Neuron (in vitro differentiated cells): ENCODE measurements around the gene ISX.
"Not testable (repeated sequence)": the region's sequence is repeated elsewhere in the genome, so short reads cannot be mapped to it uniquely, and the experiment has no call there.

Experiments
- H2AFZ ChIP-seq: one replicate; pipeline ENCODE4 v1.6.1; 2013; ENCODE audit warnings: low read depth, mild to moderate bottlenecking, inconsistent platforms, low read length, moderate library complexity
- H3K27me3 ChIP-seq: one replicate; pipeline ENCODE4 v1.6.1; 2013; ENCODE audit warnings: low read length; ENCODE audit not compliant: insufficient read depth
- H3K36me3 ChIP-seq: one replicate; pipeline ENCODE4 v1.6.1; 2013; ENCODE audit warnings: low read length; ENCODE audit not compliant: insufficient read depth
- H3K4me1 ChIP-seq: one replicate; pipeline ENCODE4 v1.6.1; 2013; ENCODE audit warnings: low read length; ENCODE audit not compliant: insufficient read depth
- H3K4me3 ChIP-seq: 2 replicates; pipeline ENCODE4 v1.5.1; 2013; ENCODE audit warnings: mild to moderate bottlenecking, low read length, moderate library complexity
- H3K9me3 ChIP-seq: one replicate; pipeline ENCODE4 v1.6.1; 2013; ENCODE audit warnings: low read length

The ISX gene

DNA sequence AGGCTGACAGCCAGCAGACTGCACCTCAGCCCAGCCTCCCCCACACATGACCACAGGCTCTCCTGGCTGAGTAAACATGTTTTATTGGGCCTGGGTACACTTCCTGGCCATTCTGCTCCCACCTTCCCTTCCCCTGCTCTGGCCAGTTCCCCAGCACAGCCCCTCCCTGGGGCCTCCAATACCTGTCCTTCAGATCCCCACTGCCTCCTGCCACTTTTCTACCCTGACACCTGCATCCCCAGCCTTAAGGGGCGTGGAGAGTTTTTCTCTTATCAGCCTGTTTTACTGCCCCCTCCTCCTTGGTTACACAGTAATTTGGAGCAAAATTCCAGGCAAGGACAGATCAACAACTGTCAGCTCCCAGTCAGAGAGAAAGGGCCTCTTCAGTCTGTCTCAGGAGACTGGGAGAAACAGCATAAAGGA is at the start of gene ISX:
Gene ISX, plus strand, starts transcription at position 363 of the 423 bp plus-strand sequence. CDS start 930 bp downstream, outside the sequence.
- Histone ChIP-seq H3K27me3 (peaks cover 9% of the 10 kb centered on the region), H3K4me3 (no peak within 1 kb of the TSS), H3K36me3 (no peaks in the 10 kb centered on the region), H3K9me3 (no peaks in the 10 kb centered on the region), H3K4me1 (no peaks in the 10 kb centered on the region), H2AFZ (no peak within 1 kb of the TSS)

DNA sequence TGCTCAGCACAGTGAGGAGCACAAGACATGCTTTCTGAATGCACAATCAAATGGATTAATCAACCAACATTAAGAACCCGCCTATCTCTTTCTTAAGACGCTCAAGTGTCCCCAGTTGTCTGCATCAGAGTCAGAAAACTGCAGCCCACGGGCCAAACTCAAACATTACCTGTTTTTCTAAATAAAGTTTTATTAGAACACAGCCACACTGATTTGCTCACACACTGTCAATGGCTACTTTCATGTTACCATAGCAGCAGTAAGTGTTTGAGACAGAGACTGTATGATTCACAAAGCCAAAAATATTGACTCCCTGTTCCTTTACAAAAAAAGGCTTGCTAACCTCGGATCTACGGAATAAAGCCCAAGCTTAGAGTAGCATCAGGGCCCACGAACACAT is 49.0 kb upstream of the ISX start:
- no peak overlapping the region for H2AFZ ChIP-seq
- H3K9me3 ChIP-seq = no peaks in the 10 kb centered on the region
- H3K4me1 ChIP-seq = no peaks in the 10 kb centered on the region
- no peaks in the 10 kb centered on the region for H3K27me3 ChIP-seq
- no peak overlapping the region for H3K4me3 ChIP-seq
- H3K36me3 ChIP-seq = no peaks in the 10 kb centered on the region

DNA sequence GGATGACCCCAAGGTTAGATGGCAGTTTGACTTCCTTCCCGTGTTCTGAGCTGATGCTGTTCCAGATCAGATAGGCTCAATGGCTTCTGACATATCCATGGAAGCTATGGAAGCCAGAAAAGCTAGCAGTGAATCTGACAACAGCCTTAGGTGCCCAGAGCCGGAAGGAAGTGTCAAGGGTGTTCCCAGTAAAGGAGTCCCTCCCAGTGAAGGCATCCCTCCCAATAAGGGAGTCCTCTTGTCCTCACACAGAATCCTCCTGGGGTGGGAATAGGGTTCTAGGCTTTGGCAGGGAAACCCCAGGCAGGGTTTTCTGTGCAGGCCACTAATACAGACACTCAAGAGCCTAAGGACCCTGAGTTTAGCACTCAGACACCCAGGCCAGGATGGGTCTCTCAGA is 47.0 kb upstream of the ISX start:
- Histone ChIP-seq H3K27me3 (no peaks in the 10 kb centered on the region), H3K4me1 (no peaks in the 10 kb centered on the region), H3K4me3 (no peak overlapping the region), H3K9me3 (no peaks in the 10 kb centered on the region), H2AFZ (no peak overlapping the region), H3K36me3 (no peaks in the 10 kb centered on the region)

DNA sequence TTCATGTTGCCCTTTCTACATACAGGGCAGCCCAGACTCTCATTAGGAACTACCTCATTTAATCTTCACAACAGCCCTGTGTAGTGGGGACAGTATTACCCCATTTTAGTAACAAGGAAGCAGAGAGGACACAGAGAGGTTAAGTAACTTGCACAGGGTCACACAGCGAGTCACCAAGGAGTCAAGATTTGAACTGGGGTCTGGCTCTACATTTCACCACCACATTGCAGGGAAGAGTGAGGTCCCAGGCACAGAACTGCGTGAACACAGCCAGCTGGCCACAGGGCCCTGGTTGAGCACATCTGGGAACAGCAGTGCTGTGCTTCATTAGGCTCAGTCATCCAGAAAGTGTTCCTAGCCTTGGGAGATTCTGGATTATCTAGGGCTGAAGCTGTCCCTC is 45.4 kb upstream of the ISX start:
- Histone ChIP-seq H3K4me1 (no peaks in the 10 kb centered on the region), H3K27me3 (no peaks in the 10 kb centered on the region), H3K36me3 (no peaks in the 10 kb centered on the region), H2AFZ (no peak overlapping the region), H3K4me3 (no peak overlapping the region), H3K9me3 (no peaks in the 10 kb centered on the region)

DNA sequence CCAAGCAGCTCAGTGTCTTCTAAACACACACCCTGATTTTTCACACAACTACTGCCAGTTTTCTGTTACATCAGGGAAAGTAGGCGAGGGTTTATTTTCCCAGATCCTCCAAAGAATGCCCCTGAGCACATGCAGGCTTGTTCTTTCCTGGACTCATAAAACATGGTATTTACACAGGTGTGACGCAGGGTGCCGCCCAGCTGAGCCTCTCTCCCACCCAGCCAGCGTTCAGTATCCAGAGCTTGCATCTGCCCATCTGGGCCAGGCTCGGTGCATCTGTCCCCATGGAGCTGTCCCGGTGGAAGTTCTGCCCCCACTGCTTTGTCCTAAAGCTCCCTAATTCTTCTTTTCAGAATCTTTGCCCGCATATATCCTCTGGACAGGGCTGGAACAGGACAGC is 44.8 kb upstream of the ISX start:
- H3K4me1 ChIP-seq = no peaks in the 10 kb centered on the region
- H3K9me3 ChIP-seq = no peaks in the 10 kb centered on the region
- H2AFZ ChIP-seq = no peak overlapping the region
- no peaks in the 10 kb centered on the region for H3K27me3 ChIP-seq
- no peak overlapping the region for H3K4me3 ChIP-seq
- H3K36me3 ChIP-seq = no peaks in the 10 kb centered on the region

DNA sequence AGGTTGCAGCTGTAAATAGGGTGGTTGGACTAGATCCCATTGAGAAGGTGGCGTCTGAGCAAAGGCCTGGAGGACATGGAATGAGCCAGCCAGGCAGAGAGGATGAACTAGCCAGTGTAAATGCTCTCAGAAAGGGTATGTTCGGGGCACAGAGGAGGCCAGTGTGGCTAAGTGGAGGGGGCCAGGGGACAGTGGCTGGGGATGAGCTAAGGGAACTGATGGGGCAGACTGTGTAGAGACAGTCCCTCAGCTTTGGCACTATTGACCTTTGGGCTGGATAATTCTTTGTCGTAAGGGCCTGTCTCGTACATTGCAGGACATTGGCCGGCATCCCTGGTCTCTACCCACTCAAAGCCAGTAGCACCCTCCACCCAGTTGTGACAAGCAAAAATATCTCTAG is 43.7 kb upstream of the ISX start:
- Histone ChIP-seq H3K4me1 (no peaks in the 10 kb centered on the region), H3K27me3 (no peaks in the 10 kb centered on the region), H3K4me3 (no peak overlapping the region), H2AFZ (no peak overlapping the region), H3K9me3 (no peaks in the 10 kb centered on the region), H3K36me3 (no peaks in the 10 kb centered on the region)

DNA sequence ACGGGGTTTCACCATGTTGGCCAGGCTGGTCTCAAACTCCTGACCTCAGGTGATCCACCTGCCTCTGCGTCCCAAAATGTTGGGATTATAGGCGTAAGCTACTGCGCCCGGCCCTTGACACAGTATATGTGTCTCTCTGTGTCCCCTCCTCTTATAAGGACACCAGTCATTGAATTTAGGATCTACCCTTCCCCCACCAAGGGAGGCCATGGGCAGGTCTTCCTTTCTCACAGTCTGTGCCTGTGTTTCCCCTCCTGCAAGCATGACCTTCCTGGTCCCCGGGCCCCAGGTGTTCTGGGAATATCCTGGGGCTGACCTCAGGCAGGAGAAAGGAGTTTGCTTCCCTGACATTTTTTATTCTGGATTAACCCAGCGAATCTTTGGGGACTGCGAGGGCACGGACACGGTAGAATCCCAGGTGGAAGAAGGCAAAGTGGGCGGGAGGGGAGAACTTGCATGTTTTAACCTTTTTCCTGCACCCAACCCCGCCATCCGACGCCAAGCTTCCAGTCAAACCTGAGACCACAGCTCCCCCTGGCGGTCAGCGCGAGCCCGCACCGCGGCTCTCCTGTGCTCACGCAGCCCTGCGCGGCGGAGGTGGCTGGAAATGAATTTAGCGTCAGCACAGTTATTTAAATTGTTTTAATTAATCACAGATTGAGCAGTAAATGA is 42.1 kb upstream of the ISX start:
- no peaks in the 10 kb centered on the region for H3K36me3 ChIP-seq
- no peak overlapping the region for H3K4me3 ChIP-seq
- no peaks in the 10 kb centered on the region for H3K27me3 ChIP-seq
- no peaks in the 10 kb centered on the region for H3K9me3 ChIP-seq
- no peaks in the 10 kb centered on the region for H3K4me1 ChIP-seq
- H2AFZ ChIP-seq = no peak overlapping the region

DNA sequence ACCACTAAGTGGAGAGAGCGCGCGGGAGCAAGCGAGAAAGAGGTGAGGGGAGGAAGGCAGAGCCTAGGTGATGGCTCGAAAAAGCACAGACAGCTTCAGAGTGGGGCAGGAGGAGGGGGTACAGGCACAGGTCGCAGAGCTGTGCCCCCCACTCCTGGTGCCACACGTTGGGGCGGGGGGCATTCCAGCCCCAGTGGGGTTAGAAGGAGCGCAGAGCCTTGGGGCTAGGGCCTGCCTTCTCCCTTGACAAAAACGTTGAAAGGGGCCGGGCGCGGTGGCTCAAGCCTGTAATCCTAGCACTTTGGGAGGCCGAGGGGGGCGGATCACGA is 41.6 kb upstream of the ISX start:
- Histone ChIP-seq H3K9me3 (no peaks in the 10 kb centered on the region), H3K27me3 (no peaks in the 10 kb centered on the region), H3K4me3 (no peak overlapping the region), H2AFZ (no peak overlapping the region), H3K4me1 (no peaks in the 10 kb centered on the region), H3K36me3 (no peaks in the 10 kb centered on the region)

DNA sequence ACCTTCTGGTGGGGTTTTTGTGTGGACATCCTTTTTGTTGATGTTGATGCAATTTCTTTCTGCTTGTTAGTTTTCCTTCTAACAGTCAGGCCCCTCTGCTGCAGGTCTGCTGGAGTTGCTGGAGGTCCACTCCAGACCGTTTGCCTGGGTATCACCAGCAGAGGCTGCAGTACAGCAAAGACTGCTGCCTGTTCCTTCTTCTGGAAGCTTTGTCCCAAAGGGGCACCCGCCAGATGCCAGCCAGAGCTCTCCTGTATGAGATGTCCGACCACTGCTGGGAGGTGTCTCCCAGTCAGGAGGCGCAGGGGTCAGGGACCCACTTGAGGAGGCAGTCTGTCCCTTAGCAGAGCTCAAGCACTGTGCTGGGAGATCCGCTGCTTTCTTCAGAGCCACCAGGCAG is 35.8 kb upstream of the ISX start:
- H3K36me3 ChIP-seq, H3K4me3 ChIP-seq, H3K27me3 ChIP-seq, H2AFZ ChIP-seq, H3K9me3 ChIP-seq, H3K4me1 ChIP-seq: not testable (repeated sequence)

DNA sequence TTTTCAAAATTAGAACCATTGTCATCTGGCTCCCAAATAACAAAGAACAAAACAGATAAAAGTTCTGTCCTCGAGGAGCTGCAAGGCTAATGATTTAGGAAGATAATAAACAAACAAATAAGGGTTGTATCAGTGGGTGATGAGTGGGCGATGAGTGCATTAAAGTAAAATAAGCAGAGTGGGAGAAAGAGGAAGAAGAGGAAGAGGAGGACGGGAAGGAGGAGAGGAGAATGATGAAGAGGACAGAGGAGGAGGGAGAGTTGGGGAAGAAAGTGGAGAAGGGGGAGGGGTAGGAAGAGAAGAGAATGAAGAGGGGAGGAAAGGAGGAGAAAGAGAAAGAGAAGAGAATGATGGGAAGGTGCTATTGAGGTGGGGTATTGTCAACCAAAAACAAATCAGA is 33.4 kb upstream of the ISX start:
- H2AFZ ChIP-seq = no peak overlapping the region
- no peaks in the 10 kb centered on the region for H3K36me3 ChIP-seq
- H3K27me3 ChIP-seq = no peaks in the 10 kb centered on the region
- H3K9me3 ChIP-seq = no peaks in the 10 kb centered on the region
- H3K4me1 ChIP-seq = no peaks in the 10 kb centered on the region
- no peak overlapping the region for H3K4me3 ChIP-seq

DNA sequence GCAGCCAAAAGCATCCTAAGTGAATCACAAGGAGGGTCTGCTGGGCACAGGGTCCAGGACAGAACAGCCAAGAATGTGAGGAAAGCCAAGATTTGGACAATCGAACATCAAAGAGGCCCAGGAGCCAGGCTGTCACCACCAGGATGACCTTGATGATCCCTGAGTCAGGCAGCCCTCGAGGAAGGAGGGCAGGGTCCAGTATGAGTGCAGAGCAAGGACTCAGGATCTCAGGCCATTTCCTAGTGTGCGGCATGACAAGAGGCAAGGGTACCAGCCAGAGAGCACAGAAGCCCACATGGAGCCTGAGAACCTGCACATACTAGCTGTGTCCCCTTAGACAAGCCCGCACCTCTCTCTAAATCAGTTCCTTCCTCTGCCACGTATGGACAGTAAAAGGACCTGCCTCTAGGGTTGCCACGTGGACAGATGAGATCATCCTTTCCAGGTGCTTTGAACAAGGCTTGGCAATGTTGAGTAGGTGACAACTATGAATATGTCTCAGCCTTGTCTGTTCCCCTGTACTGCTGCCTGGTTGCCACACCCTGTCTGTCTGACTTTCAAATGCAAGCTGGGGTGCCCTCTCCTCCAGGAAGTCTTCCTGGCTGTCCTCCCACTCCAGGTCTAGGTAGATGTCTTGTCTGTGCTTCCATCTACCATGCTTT is 32.2 kb upstream of the ISX start:
- Histone ChIP-seq H3K4me3 (no peak overlapping the region), H2AFZ (no peak overlapping the region), H3K9me3 (no peaks in the 10 kb centered on the region), H3K36me3 (no peaks in the 10 kb centered on the region), H3K4me1 (no peaks in the 10 kb centered on the region), H3K27me3 (no peaks in the 10 kb centered on the region)

DNA sequence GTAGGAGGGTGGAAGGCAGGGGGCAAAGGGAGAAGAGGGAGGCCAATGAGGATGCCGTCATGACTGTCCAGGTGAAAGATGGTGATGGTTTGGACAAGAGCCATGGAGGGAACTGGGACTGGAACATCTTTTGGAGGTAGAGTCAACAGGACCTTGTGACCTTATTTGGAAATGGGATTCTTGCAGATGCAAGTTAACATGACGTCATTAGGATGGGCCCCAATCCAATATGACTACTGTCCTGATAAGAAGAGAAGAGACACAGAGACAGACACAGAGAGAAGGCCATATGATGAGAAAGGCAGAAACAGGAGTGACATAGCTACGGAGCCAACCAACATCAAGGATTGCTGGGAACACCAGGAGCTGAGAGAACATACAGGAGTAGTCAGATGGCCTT is 31.0 kb upstream of the ISX start:
- Histone ChIP-seq H3K4me3 (no peak overlapping the region), H3K36me3 (no peaks in the 10 kb centered on the region), H3K27me3 (no peaks in the 10 kb centered on the region), H3K4me1 (no peaks in the 10 kb centered on the region), H3K9me3 (no peaks in the 10 kb centered on the region), H2AFZ (no peak overlapping the region)

DNA sequence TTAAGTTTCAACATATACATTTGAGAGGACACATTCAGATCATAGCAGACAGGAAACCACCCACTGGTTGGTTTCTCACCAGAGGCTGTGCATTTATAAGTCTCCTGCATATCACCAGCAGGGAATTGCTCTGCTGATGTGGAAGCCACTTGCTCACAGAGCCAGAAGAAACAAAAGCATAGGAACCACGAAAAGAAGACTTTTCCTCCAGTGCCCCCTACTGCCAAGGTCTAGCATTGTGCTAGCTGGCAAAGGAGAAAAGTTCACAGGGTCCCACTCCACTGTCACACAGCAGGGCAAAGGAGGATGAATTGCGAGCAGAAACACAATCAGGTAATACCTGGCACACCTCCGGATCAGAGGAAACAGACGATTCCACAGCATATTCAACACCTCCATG is 28.9 kb upstream of the ISX start:
- no peaks in the 10 kb centered on the region for H3K4me1 ChIP-seq
- no peaks in the 10 kb centered on the region for H3K9me3 ChIP-seq
- H3K4me3 ChIP-seq = no peak overlapping the region
- no peaks in the 10 kb centered on the region for H3K27me3 ChIP-seq
- H2AFZ ChIP-seq = no peak overlapping the region
- no peaks in the 10 kb centered on the region for H3K36me3 ChIP-seq

DNA sequence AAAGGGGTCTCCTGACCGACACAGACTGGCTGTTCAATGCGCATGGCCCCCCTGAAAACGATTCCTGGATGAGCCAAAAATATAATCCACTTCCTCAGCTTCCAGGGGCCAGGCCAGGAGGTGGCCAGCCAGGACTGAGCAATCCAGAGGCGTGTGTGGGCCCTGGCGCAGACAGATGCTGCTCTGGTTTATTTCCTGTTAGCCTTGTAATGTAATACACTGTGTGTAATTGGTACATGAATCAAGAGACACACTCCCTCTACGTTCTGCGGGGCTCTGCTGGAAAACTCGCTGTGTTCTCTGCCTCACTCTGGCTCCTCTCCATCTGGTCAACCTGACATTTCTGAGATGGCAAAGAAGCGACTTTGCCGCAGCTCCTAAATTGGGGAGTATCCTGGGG is 26.3 kb upstream of the ISX start:
- H2AFZ ChIP-seq = no peak overlapping the region
- no peaks in the 10 kb centered on the region for H3K36me3 ChIP-seq
- no peaks in the 10 kb centered on the region for H3K27me3 ChIP-seq
- H3K4me3 ChIP-seq = no peak overlapping the region
- no peaks in the 10 kb centered on the region for H3K4me1 ChIP-seq
- H3K9me3 ChIP-seq = no peaks in the 10 kb centered on the region
